Measurements from ENCODE around the gene MBTPS1.

The MBTPS1 gene

DNA sequence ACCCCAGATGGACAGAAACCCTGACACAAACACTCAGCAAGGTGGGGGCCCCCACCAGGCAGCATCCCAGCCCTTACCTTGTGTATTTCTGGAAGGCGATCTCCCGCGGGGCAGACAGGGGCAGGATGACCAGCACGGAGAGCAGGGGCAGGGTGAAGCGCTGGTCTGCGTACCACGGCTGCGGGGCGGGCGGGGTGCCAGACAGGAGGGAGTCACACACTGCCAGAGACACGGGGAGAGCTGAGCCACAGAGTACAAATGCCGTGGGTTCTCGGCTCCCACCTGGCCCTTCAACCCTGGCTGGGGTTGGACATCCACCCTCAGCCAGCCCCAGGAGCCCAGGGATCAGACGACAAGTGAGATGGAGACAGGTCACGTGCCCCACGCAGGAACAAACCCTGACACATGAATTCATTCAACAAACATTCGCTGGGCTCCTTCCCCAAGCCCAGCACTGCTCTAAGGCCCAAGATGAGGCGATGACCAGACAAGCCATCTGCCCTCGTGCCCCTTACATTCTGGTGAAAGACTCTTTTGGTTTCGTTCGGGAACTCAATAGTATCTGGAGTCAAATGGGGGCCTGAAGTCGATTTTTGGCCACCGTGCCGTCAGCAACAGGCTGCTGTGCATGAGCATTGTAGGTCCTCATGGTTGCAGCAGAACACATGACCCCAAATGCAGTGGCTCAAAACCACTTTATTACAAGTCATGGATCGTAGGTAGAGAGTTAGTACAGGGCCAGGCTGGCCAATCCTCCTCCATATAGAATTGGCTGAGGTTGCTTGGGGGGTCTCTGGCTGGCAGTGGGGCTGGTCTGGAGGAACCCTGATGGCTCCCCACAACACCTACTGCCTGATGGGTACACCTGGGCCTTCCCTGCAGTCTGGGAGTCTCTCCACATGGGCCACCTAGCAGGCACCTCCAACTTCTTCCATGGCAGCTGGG lies 83.2 kb downstream of the MBTPS1 start:
- no peak for DNase-seq

DNA sequence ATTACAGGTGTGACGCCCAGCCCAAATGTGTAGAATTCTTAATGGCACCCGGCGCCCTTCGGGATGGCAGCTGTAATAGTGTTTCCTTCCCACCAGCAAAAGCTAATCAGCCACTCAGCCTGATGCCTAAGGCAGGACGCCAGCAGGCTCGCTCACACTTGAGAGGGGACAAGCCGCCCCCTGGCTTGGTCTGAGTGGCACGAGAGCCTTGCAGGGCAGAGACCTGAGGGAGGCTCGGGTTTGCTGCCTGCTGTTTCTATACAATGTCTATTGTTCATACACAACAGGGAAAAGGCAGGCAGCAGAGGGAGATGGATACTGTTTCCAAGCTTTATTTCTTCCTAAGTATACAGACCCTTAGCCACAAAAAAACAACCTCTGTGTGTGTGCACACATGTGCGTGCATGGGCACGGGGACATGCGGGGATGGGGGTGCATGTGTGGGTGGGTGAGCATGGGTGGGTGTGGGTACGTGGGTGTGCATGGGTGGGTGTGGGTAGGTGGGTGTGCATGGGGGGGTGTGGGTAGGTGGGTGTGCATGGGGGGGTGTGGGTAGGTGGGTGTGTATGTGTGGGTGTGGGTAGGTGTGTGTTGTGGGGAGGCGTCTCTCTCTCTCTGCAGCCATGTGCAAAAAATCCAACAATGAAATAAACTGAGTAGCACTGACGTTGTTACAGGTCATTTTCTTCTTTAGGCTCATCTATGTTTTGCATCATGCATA lies 84.1 kb downstream of the MBTPS1 start:
- peak; percentile 47 for DNase-seq

- DNase-seq = no peak
Measured at GRCh38 chr16:84031556-84031955, 85.2 kb downstream of the MBTPS1 start.

DNA sequence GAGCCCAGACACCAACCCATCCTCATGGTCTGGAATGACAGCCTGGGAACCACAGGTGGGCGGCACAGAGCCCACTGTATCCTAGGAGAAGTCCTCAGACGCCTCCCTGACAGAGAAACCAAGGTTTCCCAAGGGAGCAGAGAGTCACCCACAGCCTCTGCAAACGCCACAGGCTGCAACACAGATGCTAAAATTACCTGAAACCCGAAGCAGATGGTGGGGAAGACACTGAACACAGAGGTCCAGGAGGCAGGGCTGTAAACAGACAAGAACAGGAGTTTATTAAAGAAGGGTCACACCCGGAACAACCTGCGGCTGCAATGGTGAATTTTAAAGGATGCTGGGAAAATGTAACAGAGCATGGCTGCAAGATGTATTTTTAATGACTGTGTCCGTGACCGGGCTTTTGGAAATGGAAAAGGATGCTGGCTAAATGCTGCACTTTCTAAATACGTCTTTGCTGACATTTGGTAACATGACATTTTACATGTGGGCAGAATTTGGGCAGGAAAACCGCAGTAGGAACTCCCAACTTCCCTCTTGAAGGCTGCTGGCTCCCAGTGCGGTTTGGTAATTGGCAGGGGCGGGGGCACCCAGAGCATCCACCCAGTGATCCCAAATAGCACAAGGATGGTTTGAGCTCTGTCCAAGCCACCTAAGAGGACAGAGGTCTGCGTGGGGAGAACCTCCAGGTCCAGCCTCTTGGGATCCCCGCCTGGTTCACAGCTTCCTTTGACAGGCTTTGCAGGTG lies 87.3 kb downstream of the MBTPS1 start:
- DNase-seq = no peak

- no peak for DNase-seq
Measured at GRCh38 chr16:84027625-84028024, 89.1 kb downstream of the MBTPS1 start.

DNA sequence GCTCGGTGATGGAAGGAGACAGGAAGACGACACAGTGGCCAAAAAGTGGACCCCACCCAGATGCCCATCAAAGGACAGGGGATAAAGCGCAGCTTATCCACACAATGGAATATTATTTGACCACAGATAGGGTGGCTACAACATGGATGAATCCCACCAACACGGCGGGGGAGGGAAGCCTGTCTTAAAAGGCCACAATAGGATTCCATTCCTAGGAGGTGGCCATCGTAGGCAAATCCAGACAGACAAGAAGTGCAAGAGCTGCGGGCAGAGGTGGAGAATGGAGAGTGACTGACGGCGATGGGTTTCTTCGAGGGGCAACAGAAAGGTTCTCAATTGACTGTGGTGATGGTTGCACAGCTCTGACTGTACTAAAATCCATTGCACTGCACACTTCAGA lies 90.1 kb downstream of the MBTPS1 start:
- no peak for DNase-seq

GRCh38 chr16:84024854-84025253 lies 91.9 kb downstream of the MBTPS1 start:
- no peak for DNase-seq

DNA sequence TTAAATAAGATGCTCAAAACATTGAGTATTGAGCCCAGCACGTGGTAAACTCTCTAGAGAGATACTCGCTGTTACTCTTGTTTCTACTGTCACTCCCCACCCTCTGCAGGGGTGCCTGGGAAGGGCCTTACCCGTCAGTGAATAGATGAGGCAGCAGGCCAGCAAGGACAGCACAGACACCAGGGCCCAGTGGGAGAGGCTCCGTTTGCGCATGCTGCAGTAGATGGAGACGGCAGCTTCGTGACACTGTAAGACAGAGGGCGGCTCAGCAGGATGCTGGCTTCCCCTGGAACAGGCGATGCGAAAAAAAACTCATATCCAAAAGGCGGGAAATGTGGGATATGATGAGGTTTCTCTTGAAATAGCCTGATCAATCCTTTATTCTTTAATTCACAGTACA lies 94.1 kb downstream of the MBTPS1 start:
- no peak for DNase-seq

DNA sequence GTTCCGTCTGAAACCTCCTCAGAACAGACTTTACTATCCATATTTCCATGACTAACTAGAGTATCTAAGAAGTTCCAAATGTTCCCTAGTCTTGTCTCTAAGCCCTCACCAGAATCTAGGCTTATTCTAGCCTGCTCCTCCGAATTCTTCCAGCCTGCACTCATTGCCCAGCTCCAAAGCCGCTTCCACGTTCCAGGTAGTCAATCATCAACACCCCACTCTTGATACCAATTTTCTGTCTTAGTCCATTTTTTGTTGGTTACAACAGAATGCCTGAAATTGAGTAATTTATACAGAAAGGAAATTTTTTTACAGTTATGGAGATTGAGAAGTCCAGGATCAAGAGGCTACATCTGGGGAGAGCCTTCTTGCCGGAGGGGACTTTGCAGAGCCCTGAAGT lies 95.3 kb downstream of the MBTPS1 start:
- no peak for DNase-seq

- DNase-seq = no peak
Measured at GRCh38 chr16:84020353-84020752, 96.4 kb downstream of the MBTPS1 start.

GRCh38 chr16:84018710-84019109 lies 98.0 kb downstream of the MBTPS1 start:
- no peak for DNase-seq

GRCh38 chr16:84016477-84016876 lies 100.3 kb downstream of the MBTPS1 start:
- no peak for DNase-seq

- DNase-seq = no peak
Measured at GRCh38 chr16:84015399-84015798, 101.3 kb downstream of the MBTPS1 start.

- no peak for DNase-seq
Measured at GRCh38 chr16:84014570-84015327, 102.0 kb downstream of the MBTPS1 start.

DNA sequence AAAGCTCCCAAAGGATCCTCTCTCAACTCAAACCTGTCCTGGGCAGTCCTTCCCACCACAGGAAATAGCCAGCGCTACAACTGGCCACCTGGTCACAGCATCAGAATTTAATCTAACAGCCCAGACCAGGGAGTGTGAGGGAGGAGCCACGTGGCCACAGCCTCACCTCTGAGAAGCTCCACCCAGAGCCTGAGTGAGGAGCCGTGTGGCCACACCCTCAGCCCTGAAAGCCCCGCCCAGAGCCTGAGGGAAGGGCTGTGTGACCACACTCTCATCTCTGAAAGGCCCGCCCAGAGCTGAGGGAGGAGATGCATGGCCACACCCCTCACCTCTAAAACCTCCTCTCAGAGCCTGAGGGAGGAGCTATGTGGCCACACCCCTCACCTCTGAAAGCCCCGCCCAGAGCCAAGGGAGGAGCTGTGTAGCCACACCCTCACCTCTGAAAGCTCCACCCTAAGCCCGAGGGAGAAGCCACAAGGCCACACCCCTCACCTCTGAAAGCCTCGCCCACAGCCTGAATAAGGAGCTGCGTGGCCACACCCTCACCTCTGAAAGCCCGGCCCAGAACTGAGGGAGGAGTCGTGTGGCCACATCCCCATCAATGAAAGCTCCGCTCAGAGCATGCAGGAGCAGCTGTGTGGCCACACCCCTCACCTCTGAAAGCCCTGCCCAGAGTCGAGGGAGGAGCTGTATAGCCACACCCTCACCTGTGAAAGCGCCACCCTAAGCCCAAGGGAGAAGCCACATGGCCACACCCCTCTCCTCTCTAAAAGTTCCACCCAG lies 102.8 kb downstream of the MBTPS1 start:
- DNase-seq = peak; percentile 82

- no peak for DNase-seq
Measured at GRCh38 chr16:84009282-84009681, 107.5 kb downstream of the MBTPS1 start.

DNA sequence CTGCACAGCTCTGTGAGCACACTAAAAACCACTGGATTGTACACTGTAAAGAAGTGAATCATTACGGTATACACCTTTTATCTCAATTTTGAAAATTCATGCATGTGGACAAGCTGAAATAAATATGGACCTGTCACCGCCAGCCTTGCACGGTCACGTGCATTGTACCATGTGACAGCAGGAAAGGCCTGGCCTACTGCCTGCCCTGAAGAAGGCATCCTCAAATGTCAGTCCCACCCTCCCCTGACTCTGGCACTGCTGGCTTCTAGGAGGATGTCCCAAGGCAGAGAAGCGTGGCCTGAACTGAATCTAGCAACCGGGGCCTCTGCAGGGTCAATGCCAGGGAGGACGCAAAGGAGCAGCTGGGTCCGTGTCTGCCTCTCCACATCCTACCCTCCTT lies 108.8 kb downstream of the MBTPS1 start:
- no peak for DNase-seq

DNA sequence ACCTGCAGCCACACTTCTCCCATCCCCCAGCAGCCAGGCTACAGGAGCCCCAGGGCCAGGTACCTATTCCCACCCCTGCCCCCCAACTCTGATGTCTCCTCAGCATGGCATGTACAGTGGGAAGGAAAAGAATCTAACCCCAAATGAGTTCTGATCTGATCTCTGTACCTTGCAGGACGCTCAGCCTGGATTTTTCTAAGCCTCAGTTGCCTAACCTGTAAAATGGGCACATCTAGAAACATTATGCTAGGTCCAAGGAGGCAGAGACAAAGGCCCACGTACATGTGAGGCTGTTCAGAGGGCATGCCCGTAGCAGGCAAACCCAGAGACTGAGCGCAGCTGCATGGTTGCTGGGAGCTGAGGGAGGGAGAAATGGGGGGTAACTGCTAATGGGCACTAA lies 109.2 kb downstream of the MBTPS1 start:
- DNase-seq = no peak

DNA sequence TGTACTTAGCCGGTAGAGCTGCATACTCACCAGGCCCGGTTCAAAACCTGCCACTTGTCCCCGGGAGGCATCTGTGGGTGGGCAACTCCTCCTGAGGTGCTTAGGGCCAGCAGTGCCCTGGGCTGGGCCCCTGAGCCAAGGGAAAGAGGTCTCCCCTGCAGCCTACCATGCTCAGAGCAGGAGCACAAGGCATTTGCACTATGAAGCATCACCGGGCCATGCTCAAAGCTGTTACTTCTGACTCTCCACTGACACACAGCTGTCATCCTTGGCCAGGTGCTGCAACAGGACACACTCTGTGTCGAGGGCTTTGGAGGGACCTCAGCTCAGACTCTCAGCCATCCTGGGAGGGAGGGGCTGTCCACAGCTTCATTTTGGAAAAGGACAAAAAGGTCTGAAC lies 111.4 kb downstream of the MBTPS1 start:
- DNase-seq = no peak

GRCh38 chr16:84004442-84004841 lies 112.3 kb downstream of the MBTPS1 start:
- DNase-seq = no peak

Data from NCI-H2107 (cell line).